ENCODE results near the gene RNF181. TPM values are rescaled to one million over a fixed set of nuclear protein-coding genes. Genes with fewer than 3 reads are reported as not detected.

Gene RNF181
- total and polyA plus RNA-seq, 2 donors (not counting 3 experiments of a cell fraction or from before 2014, with no cell fraction given): 142 to 629 TPM

GRCh38 chr2:85564144-85564563 is 31.4 kb upstream of the RNF181 start:
- Histone ChIP-seq H3K36me3 (ENCODE audit: control insufficient read depth in 2 of 2, extremely low read depth in 1 of 2, insufficient read depth in 2 of 2, low read length in 2 of 2) (no peaks in the 10 kb centered on the region), H2AFZ (ENCODE audit: low read depth, low read length) (no peak overlapping the region), H3K9me1 (replicated peaks; ENCODE audit: control insufficient read depth, extremely low read depth, insufficient read depth, low read length) (no peaks in the 10 kb centered on the region), H3K9me3 (replicated peaks; ENCODE audit: control insufficient read depth, insufficient read depth, low read length) (no peaks in the 10 kb centered on the region), H3K27ac (ENCODE audit: insufficient read depth, low read depth, low read length) (no peak overlapping the region), H3K4me2 (ENCODE audit: insufficient read depth, low read length) (no peak overlapping the region), H3K27me3 (ENCODE audit: control insufficient read depth in 2 of 2, insufficient read depth in 2 of 2, low read length in 2 of 2) (no peaks in the 10 kb centered on the region), H3K4me3 (replicated peaks in 1 of 3; ENCODE audit: insufficient read depth in 1 of 3, low read depth in 1 of 3, low read length in 3 of 3) (no peak overlapping the region), H3K9ac (replicated peaks; ENCODE audit: extremely low read depth, insufficient read depth, low read length) (no peak overlapping the region), H3K4me1 (ENCODE audit: control insufficient read depth, extremely low read depth, insufficient read depth, low read length) (peaks cover 9% of the 10 kb centered on the region), H4K20me1 (replicated peaks; ENCODE audit: control insufficient read depth, extremely low read depth, insufficient read depth, low read length) (no peaks in the 10 kb centered on the region), H3K79me2 (ENCODE audit: control insufficient read depth, insufficient read depth, low read length) (peaks cover 17% of the 10 kb centered on the region)
- CTCF ChIA-PET: interaction anchor here (0.5 to 1.9 kb wide), 3 partner anchors 10 to 237 kb away, joined by 3 to 6 read pairs (median 3); no protein-coding TSS in a partner anchor
- BruUV-seq (replicated peaks): no TSS peak
- dilution Hi-C loops (cut with MboI; ENCODE audit: extremely low pct_ligation_motif_present, low sequenced_read_pairs): no loop called here
- no peak for FAIRE-seq
- POLR2A ChIA-PET: no interaction called here
- TF ChIP-seq FOS (IDR thresholded peaks at IDR 0.05; ENCODE audit: borderline replicate concordance, insufficient read depth, low read length) (no peak), GATA2 (IDR thresholded peaks at IDR 0.05; ENCODE audit: insufficient read depth, insufficient read length, low read depth, low read length) (no peak), JUN (IDR thresholded peaks at IDR 0.05; ENCODE audit: borderline replicate concordance, insufficient read depth, insufficient read length, low read depth) (no peak), POLR2AphosphoS5 (IDR thresholded peaks at IDR 0.05; ENCODE audit: insufficient read depth, low read depth, low read length) (no peak), MYC (IDR thresholded peaks at IDR 0.05; ENCODE audit: low read depth, low read length) (no peak), MAX (IDR thresholded peaks at IDR 0.05; ENCODE audit: insufficient read depth, insufficient read length) (no peak), POLR2A (IDR thresholded peaks at IDR 0.05; ENCODE audit: low read depth, low read length) (no peak), EZH2 (IDR thresholded peaks at IDR 0.05; ENCODE audit: borderline replicate concordance, low read depth, low read length, severe bottlenecking) (no peak)
- TF ChIP-seq, protein P1, sequence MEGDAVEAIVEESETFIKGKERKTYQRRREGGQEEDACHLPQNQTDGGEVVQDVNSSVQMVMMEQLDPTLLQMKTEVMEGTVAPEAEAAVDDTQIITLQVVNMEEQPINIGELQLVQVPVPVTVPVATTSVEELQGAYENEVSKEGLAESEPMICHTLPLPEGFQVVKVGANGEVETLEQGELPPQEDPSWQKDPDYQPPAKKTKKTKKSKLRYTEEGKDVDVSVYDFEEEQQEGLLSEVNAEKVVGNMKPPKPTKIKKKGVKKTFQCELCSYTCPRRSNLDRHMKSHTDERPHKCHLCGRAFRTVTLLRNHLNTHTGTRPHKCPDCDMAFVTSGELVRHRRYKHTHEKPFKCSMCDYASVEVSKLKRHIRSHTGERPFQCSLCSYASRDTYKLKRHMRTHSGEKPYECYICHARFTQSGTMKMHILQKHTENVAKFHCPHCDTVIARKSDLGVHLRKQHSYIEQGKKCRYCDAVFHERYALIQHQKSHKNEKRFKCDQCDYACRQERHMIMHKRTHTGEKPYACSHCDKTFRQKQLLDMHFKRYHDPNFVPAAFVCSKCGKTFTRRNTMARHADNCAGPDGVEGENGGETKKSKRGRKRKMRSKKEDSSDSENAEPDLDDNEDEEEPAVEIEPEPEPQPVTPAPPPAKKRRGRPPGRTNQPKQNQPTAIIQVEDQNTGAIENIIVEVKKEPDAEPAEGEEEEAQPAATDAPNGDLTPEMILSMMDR (IDR thresholded peaks at IDR 0.05; ENCODE audit: extremely low read depth in 1 of 2, insufficient read depth in 1 of 2, low read depth in 1 of 2, low read length in 2 of 2): no peak
- no peak for DNase-seq (ENCODE audit: low read depth, low spot score)
- intact Hi-C loops (cut with micrococcal nuclease): no loop called here

All from endothelial cell of umbilical vein (primary cell).